Frontal cortex (tissue), 4 donors: ENCODE measurements around the gene LMF2. TPM values are rescaled to one million over a fixed set of nuclear protein-coding genes. Genes with fewer than 3 reads are reported as not detected.
"Not testable (repeated sequence)": the region's sequence is repeated elsewhere in the genome, so short reads cannot be mapped to it uniquely, and the experiment has no call there.

Experiments
- DNase-seq, 2 donors: peaks; one replicate each; pipeline ENCODE4 v3.0.0; 2012; ENCODE audit warnings: low spot score in 2 of 2
- FAIRE-seq: peaks from 2 replicates; lab custom pipeline; 2012; peaks lifted over from hg19 to GRCh38; lab: Jason Lieb, UNC
- total RNA-seq: library from RNA; depleted of rRNA; stranded (reverse); fragments of >200 nt; gene quantifications from one replicate; pipeline ENCODE4 v1.2.3, GENCODE V29; 2014
- donor health status: control.
- donor health status: control.
- donor health status: control.

LMF2 gene
- total RNA-seq, 1 donor from 2014 or later: 11.8 TPM

GRCh38 chr22:50525104-50525857 lies 17.8 kb upstream of the LMF2 start, which contains the start of gene SCO2:
Gene SCO2, minus strand, starts transcription at chr22:50525598. Its CDS starts 1,187 bp downstream, at chr22:50524411.
- FAIRE-seq: no peak
- DNase-seq: peak; percentile 100

GRCh38 chr22:50524676-50525103 lies 17.2 kb upstream of the LMF2 start:
- DNase-seq (no peak), FAIRE-seq (no peak)

GRCh38 chr22:50523806-50524675 lies 16.5 kb upstream of the LMF2 start:
- DNase-seq (no peak), FAIRE-seq (no peak)

GRCh38 chr22:50523458-50523805 lies 15.9 kb upstream of the LMF2 start:
- FAIRE-seq (no peak), DNase-seq (no peak)

- no peak for DNase-seq
- no peak for FAIRE-seq
Observed at GRCh38 chr22:50522806-50523438, 15.4 kb upstream of the LMF2 start.

- DNase-seq (no peak), FAIRE-seq (no peak)
Observed at GRCh38 chr22:50522208-50522805, 14.8 kb upstream of the LMF2 start.

- no peak for FAIRE-seq
Observed at GRCh38 chr22:50521710-50522109, 14.2 kb upstream of the LMF2 start.

GRCh38 chr22:50520826-50521453 lies 13.4 kb upstream of the LMF2 start:
- no peak for DNase-seq
- no peak for FAIRE-seq

More at GRCh38 chr22:50521710-50522109, 14.2 kb upstream of the LMF2 start:
- DNase-seq: no peak

GRCh38 chr22:50520184-50520583 lies 12.7 kb upstream of the LMF2 start:
- not testable (repeated sequence) for FAIRE-seq, DNase-seq

GRCh38 chr22:50519151-50519550 lies 11.6 kb upstream of the LMF2 start:
- FAIRE-seq: no peak
- no peak for DNase-seq

- DNase-seq: no peak
- no peak for FAIRE-seq
Observed at GRCh38 chr22:50518606-50519005, 11.1 kb upstream of the LMF2 start.

- no peak for FAIRE-seq
- no peak for DNase-seq
Observed at GRCh38 chr22:50517495-50518260, 10.2 kb upstream of the LMF2 start.

- DNase-seq (no peak), FAIRE-seq (no peak)
Observed at GRCh38 chr22:50516891-50517290, 9.4 kb upstream of the LMF2 start.

- DNase-seq (no peak), FAIRE-seq (no peak)
Observed at GRCh38 chr22:50516068-50516467, 8.6 kb upstream of the LMF2 start.

GRCh38 chr22:50513175-50513574 lies 5.7 kb upstream of the LMF2 start:
- DNase-seq (no peak), FAIRE-seq (no peak)

GRCh38 chr22:50508897-50509296 lies 1.4 kb upstream of the LMF2 start:
- FAIRE-seq: no peak

GRCh38 chr22:50507991-50508884 lies 736 bp upstream of the LMF2 start, which contains the start of gene NCAPH2:
Gene NCAPH2, plus strand, starts transcription at chr22:50508224. Its CDS starts 114 bp downstream, at chr22:50508338.
- DNase-seq (peak; percentile 100), FAIRE-seq (no peak)

More at GRCh38 chr22:50508897-50509296, 1.4 kb upstream of the LMF2 start:
- no peak for DNase-seq
